Activated CD8-positive, alpha-beta memory T cell treated with anti-CD3 and anti-CD28 coated beads, Interleukin-2, amount 50 U/mL, for 48 hours (primary cell): ENCODE data around the gene WDSUB1.

Experiments
- DNase-seq: peaks from one replicate; pipeline ENCODE4 v3.0.0-alpha.2; 2020

WDSUB1 gene

GRCh38 chr2:159285929-159286708, at the start of gene WDSUB1:
TSS of gene WDSUB1 (minus strand) at chr2:159286703. CDS start at chr2:159283069, 3,634 bp downstream.
- peak; percentile 64 for DNase-seq

- no peak for DNase-seq
These were observed 40.2 kb upstream of the WDSUB1 start for GRCh38 chr2:159326569-159327255.

- DNase-seq, result no peak
These were observed 35.9 kb upstream of the WDSUB1 start for GRCh38 chr2:159322419-159322818.

GRCh38 chr2:159317392-159318088, 31.0 kb upstream of the WDSUB1 start:
- DNase-seq, result no peak

- no peak for DNase-seq
These were observed 21.4 kb upstream of the WDSUB1 start for GRCh38 chr2:159307942-159308341.

GRCh38 chr2:159300586-159300985, 14.1 kb upstream of the WDSUB1 start:
- no peak for DNase-seq

GRCh38 chr2:159298967-159299366, 12.5 kb upstream of the WDSUB1 start:
- no peak for DNase-seq

- no peak for DNase-seq
These were observed 10.7 kb upstream of the WDSUB1 start for GRCh38 chr2:159297042-159297707.

- no peak for DNase-seq
These were observed 5.7 kb upstream of the WDSUB1 start for GRCh38 chr2:159292157-159292556.

GRCh38 chr2:159290289-159290907, 3.9 kb upstream of the WDSUB1 start:
- no peak for DNase-seq

GRCh38 chr2:159287733-159288132, 1.2 kb upstream of the WDSUB1 start:
- no peak for DNase-seq

GRCh38 chr2:159286709-159287441, 372 bp upstream of the WDSUB1 start:
- DNase-seq, result peak; percentile 97

GRCh38 chr2:159285433-159285832, 1.1 kb downstream of the WDSUB1 start:
- no peak for DNase-seq

- no peak for DNase-seq
These were observed 3.0 kb downstream of the WDSUB1 start for GRCh38 chr2:159283529-159283928.

GRCh38 chr2:159281002-159281401, 5.5 kb downstream of the WDSUB1 start:
- DNase-seq, result no peak

- DNase-seq, result no peak
These were observed 6.8 kb downstream of the WDSUB1 start for GRCh38 chr2:159279700-159280099.

GRCh38 chr2:159275111-159275510, 11.4 kb downstream of the WDSUB1 start:
- no peak for DNase-seq

GRCh38 chr2:159272156-159272555, 14.3 kb downstream of the WDSUB1 start:
- no peak for DNase-seq

- no peak for DNase-seq
These were observed 15.6 kb downstream of the WDSUB1 start for GRCh38 chr2:159270744-159271379.

GRCh38 chr2:159267921-159268320, 18.6 kb downstream of the WDSUB1 start:
- DNase-seq, result no peak

- DNase-seq, result no peak
These were observed 19.9 kb downstream of the WDSUB1 start for GRCh38 chr2:159266554-159266953.
